ENCODE data around the gene USP20.

DNA sequence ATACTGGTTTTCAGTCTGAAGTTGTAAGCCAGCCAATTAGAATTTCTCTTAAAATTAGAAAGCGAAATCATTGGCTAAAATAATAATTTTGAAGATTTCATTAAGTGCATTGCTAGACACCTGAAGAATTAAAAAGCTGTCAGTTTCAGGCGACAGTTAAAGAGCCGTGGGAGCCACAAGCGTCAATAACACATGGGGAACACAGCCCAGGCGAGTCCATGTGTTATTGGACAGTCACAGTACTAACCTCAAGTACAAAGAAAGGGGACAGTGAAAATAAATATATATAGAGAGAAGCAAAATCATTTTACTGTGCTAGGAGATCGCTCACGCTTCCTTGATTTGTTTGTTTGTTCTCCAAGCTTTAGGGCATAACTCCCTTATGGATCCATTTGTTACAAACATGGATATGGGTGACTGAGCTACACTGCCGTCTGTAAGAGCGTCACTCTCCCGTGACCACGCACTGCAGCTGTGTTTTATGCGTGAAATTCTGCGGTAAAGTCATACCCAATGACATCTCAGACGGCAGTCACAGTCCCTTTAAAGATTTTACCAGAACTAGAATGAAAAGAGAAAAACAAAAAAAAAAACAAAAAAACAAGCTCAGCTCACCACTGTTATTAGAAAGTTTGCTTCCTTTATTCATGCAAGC lies 83.2 kb downstream of the USP20 start:
- TF ChIP-seq, protein P1, sequence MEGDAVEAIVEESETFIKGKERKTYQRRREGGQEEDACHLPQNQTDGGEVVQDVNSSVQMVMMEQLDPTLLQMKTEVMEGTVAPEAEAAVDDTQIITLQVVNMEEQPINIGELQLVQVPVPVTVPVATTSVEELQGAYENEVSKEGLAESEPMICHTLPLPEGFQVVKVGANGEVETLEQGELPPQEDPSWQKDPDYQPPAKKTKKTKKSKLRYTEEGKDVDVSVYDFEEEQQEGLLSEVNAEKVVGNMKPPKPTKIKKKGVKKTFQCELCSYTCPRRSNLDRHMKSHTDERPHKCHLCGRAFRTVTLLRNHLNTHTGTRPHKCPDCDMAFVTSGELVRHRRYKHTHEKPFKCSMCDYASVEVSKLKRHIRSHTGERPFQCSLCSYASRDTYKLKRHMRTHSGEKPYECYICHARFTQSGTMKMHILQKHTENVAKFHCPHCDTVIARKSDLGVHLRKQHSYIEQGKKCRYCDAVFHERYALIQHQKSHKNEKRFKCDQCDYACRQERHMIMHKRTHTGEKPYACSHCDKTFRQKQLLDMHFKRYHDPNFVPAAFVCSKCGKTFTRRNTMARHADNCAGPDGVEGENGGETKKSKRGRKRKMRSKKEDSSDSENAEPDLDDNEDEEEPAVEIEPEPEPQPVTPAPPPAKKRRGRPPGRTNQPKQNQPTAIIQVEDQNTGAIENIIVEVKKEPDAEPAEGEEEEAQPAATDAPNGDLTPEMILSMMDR (conservative IDR thresholded peaks at IDR 0.05; ENCODE audit: low read length), result no peak
- no peak for TF ChIP-seq EZH2phosphoT487 (IDR thresholded peaks at IDR 0.05; ENCODE audit: borderline replicate concordance, low read depth, low read length)

All from OCI-LY7 (cell line).